K562 (cell line): Measurements from ENCODE around the gene ZNF189.

Experiments
- CEBPG ChIP-seq, 3 experiments: fragments of 200-800 bp in 1 of 3; sonication (Bioruptor generic) in 1 of 3; sonication (generic) in 1 of 3; formaldehyde crosslinking in 1 of 3; IDR thresholded peaks in 2 of 3; conservative IDR thresholded peaks in 1 of 3; 2 replicates each; pipeline versions ENCODE4 v1.6.1 to v1.8.0; 2016 to 2022; ENCODE audit warnings: missing compliant biosample characterization in 2 of 3, missing genetic modification characterization in 2 of 3, mild to moderate bottlenecking in 1 of 3, missing genetic modification reagents in 1 of 3
- CTCF ChIP-seq, 3 experiments: IDR thresholded peaks in 2 of 3; conservative IDR thresholded peaks in 1 of 3; 2 replicates each; pipeline ENCODE4 v1.5.1; 2011 to 2012; ENCODE audit warnings: low read length in 3 of 3, mild to moderate bottlenecking in 3 of 3, control low read depth in 2 of 3, improper control_type of control experiment in 1 of 3, inconsistent platforms in 1 of 3, low read depth in 1 of 3, mixed read lengths in 1 of 3, moderate library complexity in 1 of 3; ENCODE audit not compliant: insufficient read depth in 2 of 3
- HIVEP1 ChIP-seq: fragments of 250-450 bp; sonication (Bioruptor Pico); IDR thresholded peaks from 2 replicates; pipeline ENCODE4 v1.4.0; 2020; ENCODE audit warnings: mild to moderate bottlenecking
- HOMEZ ChIP-seq: fragments of 250-450 bp; sonication (Bioruptor Pico); IDR thresholded peaks from 2 replicates; pipeline ENCODE4 v1.4.0; 2020; ENCODE audit warnings: mild to moderate bottlenecking, moderate library complexity
- KLF16 ChIP-seq: IDR thresholded peaks from 2 replicates; pipeline ENCODE4 v1.6.1; 2016; ENCODE audit warnings: antibody characterized with exemption
- THAP12 ChIP-seq: fragments of 250-450 bp; sonication (Bioruptor Pico); IDR thresholded peaks from 2 replicates; pipeline ENCODE4 v1.9.0; 2021; ENCODE audit warnings: mild to moderate bottlenecking, inconsistent platforms
- ZC3H4 ChIP-seq: sonication (generic); formaldehyde crosslinking; IDR thresholded peaks from 2 replicates; pipeline ENCODE4 v1.9.0; 2021; ENCODE audit warnings: missing genetic modification reagents, borderline replicate concordance
- ZNF134 ChIP-seq: fragments of 250-450 bp; sonication (Bioruptor Pico); conservative IDR thresholded peaks from 2 replicates; pipeline ENCODE4 v1.4.0; 2020
- ZNF175 ChIP-seq: fragments of 200-800 bp; sonication (Bioruptor generic); IDR thresholded peaks from 2 replicates; pipeline ENCODE4 v1.6.1; 2016; ENCODE audit warnings: low read depth, mild to moderate bottlenecking, missing genetic modification characterization, missing compliant biosample characterization
- ZNF436 ChIP-seq: fragments of 250-450, 450-650 bp; sonication (Bioruptor Pico); formaldehyde crosslinking; IDR thresholded peaks from 2 replicates; pipeline ENCODE4 v1.7.0; 2020; ENCODE audit warnings: mild to moderate bottlenecking

- no peak for TF ChIP-seq ZC3H4
- TF ChIP-seq CEBPG (CRISPR knock-in tag; IDR thresholded peaks at IDR 0.05) = no peak
- TF ChIP-seq CEBPG (tag; conservative IDR thresholded peaks at IDR 0.05 in 1 of 2, IDR thresholded peaks at IDR 0.05 in 1 of 2) = no peak
- TF ChIP-seq KLF16 = no peak
- TF ChIP-seq CTCF (IDR thresholded peaks at IDR 0.05 in 2 of 3, conservative IDR thresholded peaks at IDR 0.05 in 1 of 3; ENCODE audit: insufficient read depth in 2 of 3, low read depth in 1 of 3, low read length in 3 of 3) = no peak
- no peak for TF ChIP-seq HIVEP1 (CRISPR knock-in tag)
- TF ChIP-seq THAP12 (CRISPR knock-in tag) = no peak
- no peak for TF ChIP-seq ZNF134 (CRISPR knock-in tag)
- no peak for TF ChIP-seq ZNF175 (CRISPR knock-in tag)
- TF ChIP-seq HOMEZ (CRISPR knock-in tag) = no peak
- no peak for TF ChIP-seq ZNF436 (CRISPR knock-in tag)
Observed at GRCh38 chr9:101398930-101399642, 435 bp downstream of the ZNF189 start.
